Glomerular endothelial cell (primary cell): ENCODE results near the gene ANO7. TPM values are rescaled to one million over a fixed set of nuclear protein-coding genes. Genes with fewer than 3 reads are reported as not detected.
A peak's percentile ranks its signal among the peaks of the same experiment; 100 is the strongest.

Experiments
- DNase-seq: peaks from one replicate; pipeline ENCODE4 v3.0.0-alpha.2; 2011; ENCODE audit warnings: low read depth, low spot score; ENCODE audit errors: extremely low read depth
- total RNA-seq: library from RNA; depleted of rRNA; stranded (reverse); fragments of >200 nt; gene quantifications from 2 replicates; pipeline ENCODE4 v1.2.3, GENCODE V29; 2015

ANO7 gene
- total RNA-seq, 1 donor from 2014 or later = 1.4 TPM

GRCh38 chr2:241269707-241270520 lies 81.4 kb downstream of the ANO7 start:
- DNase-seq = no peak

GRCh38 chr2:241270531-241270930 lies 82.1 kb downstream of the ANO7 start:
- DNase-seq = no peak

GRCh38 chr2:241271706-241272302 lies 83.3 kb downstream of the ANO7 start:
- DNase-seq = peak; percentile 29

- DNase-seq = no peak
Observed at GRCh38 chr2:241272303-241273209, 84.1 kb downstream of the ANO7 start.

GRCh38 chr2:241273210-241274020 lies 84.9 kb downstream of the ANO7 start:
- DNase-seq = no peak

- no peak for DNase-seq
Observed at GRCh38 chr2:241274127-241274526, 85.7 kb downstream of the ANO7 start.

Other genes with a start within 250 kb of the ANO7 start
- gene SNED1, start 190.1 kb upstream of the ANO7 start, total RNA-seq = 27.7 and 41.3 TPM in 2 replicates
- gene MTERF4, start 86.4 kb upstream of the ANO7 start, total RNA-seq = 26.1 and 28.2 TPM in 2 replicates
- 3.3 and 8.1 TPM in 2 replicates for gene PASK, start 39.2 kb upstream of the ANO7 start, total RNA-seq
- 62.9 and 74.1 TPM in 2 replicates for gene PPP1R7, start 38.2 kb upstream of the ANO7 start, total RNA-seq
- gene HDLBP, start 127.0 kb downstream of the ANO7 start, total RNA-seq = 627 and 640 TPM in 2 replicates
- 433 and 458 TPM in 2 replicates for gene SEPTIN2, start 127.2 kb downstream of the ANO7 start, total RNA-seq
- 27.0 and 28.5 TPM in 2 replicates for gene FARP2, start 167.6 kb downstream of the ANO7 start, total RNA-seq